T-helper 17 cell (primary cell): ENCODE results near the gene BCL11B. TPM values are rescaled to one million over a fixed set of nuclear protein-coding genes. Genes with fewer than 3 reads are reported as not detected.

ENCODE experiments used
- ATAC-seq: fragments of 150-1000 bp; cut with Tn5 transposase; 2 replicates; pipeline ENCODE4 v1.10.0; 2021; ENCODE audit warnings: mild to moderate bottlenecking, moderate library complexity
- DNase-seq, 3 donors: peaks; one replicate each; pipeline versions ENCODE4 v3.0.0 to v3.0.0-alpha.2; 2020 to 2021
- H3K9me3 ChIP-seq: one replicate; pipeline ENCODE4 v1.7.0; 2013; ENCODE audit warnings: low read length, mild to moderate bottlenecking; ENCODE audit not compliant: control insufficient read depth, poor library complexity, severe bottlenecking
- H3K27ac Mint-ChIP-seq: one replicate; pipeline ENCODE4 v1.8.0; 2022; ENCODE audit warnings: mild to moderate bottlenecking, moderate library complexity, mixed read lengths
- H3K27me3 Mint-ChIP-seq: one replicate; pipeline ENCODE4 v1.8.0; 2022; ENCODE audit warnings: mixed read lengths
- H3K36me3 Mint-ChIP-seq: one replicate; pipeline ENCODE4 v1.8.0; 2022; ENCODE audit warnings: low read depth, mixed read lengths
- H3K4me1 Mint-ChIP-seq: one replicate; pipeline ENCODE4 v1.8.0; 2022; ENCODE audit warnings: mild to moderate bottlenecking, mixed read lengths
- H3K4me3 Mint-ChIP-seq: one replicate; pipeline ENCODE4 v1.8.0; 2022; ENCODE audit warnings: mild to moderate bottlenecking, moderate library complexity, mixed read lengths
- total RNA-seq, 4 donors: library from RNA in 2 of 4; stranded (reverse) in 2 of 4; gene quantifications; one replicate each; pipeline ENCODE4 v1.2.3 and lab custom pipeline; 2022 to 2026

BCL11B gene
- total RNA-seq = 100 to 1,000 TPM; 167 to 174 TPM
- 366 to 515 reads per million in 2 donors for total RNA-seq (lab: John Stamatoyannopoulos, UW)

DNA sequence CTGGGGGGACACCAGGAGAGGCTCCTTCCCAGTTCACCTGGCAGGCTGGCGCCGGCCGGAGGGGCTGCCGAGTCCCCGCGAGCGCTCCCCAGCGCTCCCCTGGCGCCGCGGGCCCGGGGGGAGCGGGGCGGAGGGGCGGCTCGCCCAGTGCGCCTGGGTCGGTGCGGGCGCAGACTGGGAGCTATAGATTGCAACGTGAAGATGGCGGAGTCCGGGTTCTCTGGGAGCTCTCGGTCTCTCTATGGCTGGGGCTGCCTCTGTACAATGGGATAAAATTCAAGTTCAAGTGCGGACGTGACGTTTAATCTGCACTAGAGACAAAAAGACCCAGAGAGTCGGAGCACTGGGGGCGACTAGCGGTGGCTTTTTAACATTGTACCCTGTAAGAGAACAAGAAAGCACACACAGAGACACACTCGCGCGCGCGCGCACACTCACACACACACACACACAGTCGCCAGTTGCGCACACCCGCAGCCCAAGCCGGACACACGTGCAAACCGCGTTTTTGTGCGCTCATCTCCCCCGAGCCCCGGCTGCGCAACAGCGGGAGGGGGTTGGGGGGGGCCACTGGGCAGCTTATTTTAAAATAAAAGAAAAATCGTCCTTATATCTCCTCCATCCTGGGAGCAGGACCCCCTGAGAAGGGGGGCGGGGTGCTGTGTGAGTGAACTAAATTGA is at the start of gene BCL11B:
TSS of gene BCL11B (minus strand) at position 247 of the 681 bp plus-strand sequence. CDS start 979 bp downstream, outside the sequence.
- DNase-seq = peak; percentile 70 to 78 (median 76)
- Mint-ChIP-seq H3K36me3 (peaks cover 17% of the 10 kb centered on the region), H3K27me3 (no peaks in the 10 kb centered on the region), H3K4me1 (peaks cover 35% of the 10 kb centered on the region), H3K27ac (peak within 1 kb of the TSS; percentile 100), H3K4me3 (peak within 1 kb of the TSS; percentile 99)
- ATAC-seq = peak; percentile 85
- H3K9me3 ChIP-seq = no peaks in the 10 kb centered on the region

DNA sequence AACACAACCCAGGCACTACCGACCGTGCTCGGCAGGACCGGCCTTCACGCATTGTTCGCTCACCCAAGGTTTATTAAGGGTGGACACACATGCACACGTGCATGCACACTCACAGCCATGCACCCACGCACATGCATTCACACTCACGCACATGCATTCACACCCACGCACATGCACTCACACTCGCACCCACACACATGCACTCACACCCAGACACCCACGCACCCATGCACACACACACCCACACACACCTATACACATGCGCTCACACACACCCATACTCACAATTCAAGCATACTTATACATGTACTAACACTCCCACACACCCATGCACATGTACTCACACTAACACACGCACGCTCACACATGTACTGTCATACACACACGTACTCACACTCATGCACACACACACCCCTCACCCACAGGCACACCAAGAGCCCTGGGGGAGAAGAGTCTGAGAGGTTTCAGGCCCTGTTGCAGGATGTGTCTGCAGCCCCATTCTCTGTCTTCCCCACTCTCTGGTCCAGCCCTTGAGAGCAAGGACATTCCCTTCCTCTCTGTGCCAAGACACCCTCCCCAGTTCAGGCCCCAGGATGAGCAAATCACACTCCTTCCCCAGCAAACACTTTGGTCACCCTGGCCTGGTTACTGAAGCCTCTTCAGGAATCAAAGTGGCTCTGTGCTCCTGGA is 49.4 kb upstream of the BCL11B start:
- peak overlapping the region; percentile 76 for H3K27ac Mint-ChIP-seq
- no peak for DNase-seq
- H3K4me1 Mint-ChIP-seq = peaks cover 7% of the 10 kb centered on the region
- H3K9me3 ChIP-seq = no peaks in the 10 kb centered on the region
- ATAC-seq = no peak
- peaks cover 18% of the 10 kb centered on the region for H3K27me3 Mint-ChIP-seq
- H3K36me3 Mint-ChIP-seq = peaks cover 3% of the 10 kb centered on the region
- peak overlapping the region; percentile 3 for H3K4me3 Mint-ChIP-seq

DNA sequence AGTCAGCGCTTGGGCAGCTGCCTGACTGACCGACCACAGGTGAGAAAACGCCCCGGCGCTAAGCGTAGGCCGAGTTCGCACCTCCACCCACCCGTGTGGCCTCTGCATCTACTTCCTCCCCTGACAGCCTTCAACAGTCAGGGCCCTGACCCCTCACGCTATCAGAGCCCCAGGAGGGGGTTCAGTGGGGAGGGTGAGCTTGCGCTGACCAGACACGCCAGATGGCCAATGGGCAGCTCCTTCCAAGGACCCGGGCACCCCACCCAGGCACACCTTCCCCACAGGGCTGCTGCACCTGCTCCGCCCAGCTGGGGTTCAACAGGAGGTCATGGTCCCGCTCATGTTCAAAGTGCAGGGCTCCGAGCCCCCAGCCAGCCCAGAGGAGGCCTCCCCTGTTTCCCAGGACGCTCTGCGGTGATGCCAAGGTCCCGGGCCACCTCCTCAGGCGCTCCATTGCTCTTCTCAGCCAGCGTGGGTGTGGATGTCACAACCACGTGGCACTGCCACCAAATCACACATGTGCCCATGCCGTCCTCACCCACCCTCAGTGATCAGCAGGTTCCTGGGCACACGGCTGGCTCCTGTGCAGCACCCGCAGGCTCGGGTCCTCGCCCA is 48.7 kb upstream of the BCL11B start:
- Mint-ChIP-seq H3K27ac (peak overlapping the region; percentile 76), H3K27me3 (peaks cover 13% of the 10 kb centered on the region), H3K36me3 (peaks cover 3% of the 10 kb centered on the region), H3K4me3 (no peak overlapping the region), H3K4me1 (peaks cover 7% of the 10 kb centered on the region)
- H3K9me3 ChIP-seq = no peaks in the 10 kb centered on the region
- no peak for ATAC-seq
- no peak for DNase-seq

DNA sequence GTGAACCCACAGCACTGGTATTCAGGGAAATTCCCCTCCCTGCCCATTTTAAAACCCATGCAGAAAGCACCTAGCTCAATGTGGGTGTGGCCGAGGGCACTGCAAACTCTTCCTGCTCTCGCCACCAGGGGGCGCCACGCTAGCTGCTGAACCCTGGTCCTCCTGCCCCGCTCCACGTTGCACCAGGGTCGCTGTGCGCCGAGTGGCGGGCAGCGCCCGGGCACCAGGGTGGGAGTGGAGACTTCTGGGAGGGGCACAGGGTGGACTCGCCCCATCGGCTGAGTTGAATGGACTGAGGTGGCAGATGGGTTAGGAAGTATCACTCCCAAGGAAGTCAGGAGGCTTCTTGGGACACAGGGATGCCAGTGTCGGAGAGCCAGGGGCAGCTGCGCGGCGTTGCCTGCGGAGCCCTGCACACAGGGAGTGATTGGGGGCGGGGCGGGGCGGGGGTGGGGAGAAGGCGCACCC is 48.1 kb upstream of the BCL11B start:
- peaks cover 3% of the 10 kb centered on the region for H3K36me3 Mint-ChIP-seq
- peaks cover 7% of the 10 kb centered on the region for H3K4me1 Mint-ChIP-seq
- no peaks in the 10 kb centered on the region for H3K9me3 ChIP-seq
- H3K4me3 Mint-ChIP-seq = peak overlapping the region; percentile 55
- peaks cover 13% of the 10 kb centered on the region for H3K27me3 Mint-ChIP-seq
- peak; percentile 53 to 69 (median 57) for DNase-seq
- peak overlapping the region; percentile 29 for H3K27ac Mint-ChIP-seq
- peak; percentile 94 for ATAC-seq

DNA sequence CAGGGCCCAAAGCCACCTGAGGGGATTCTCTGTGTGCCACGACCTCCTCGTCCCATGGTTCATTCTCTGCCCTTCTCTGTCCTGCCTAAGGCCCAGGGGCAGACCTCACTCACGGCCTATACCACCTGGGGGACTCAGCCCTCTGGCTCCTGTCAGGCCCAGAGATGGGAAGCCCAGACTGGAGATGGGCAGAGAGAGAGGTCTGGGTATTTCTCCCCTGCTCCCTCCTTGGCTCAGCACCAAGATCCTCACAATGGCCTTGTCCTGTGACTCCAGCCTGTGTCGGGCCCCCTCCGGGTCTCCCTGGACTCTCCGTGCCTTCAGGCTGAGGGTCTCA is 46.9 kb upstream of the BCL11B start:
- H3K36me3 Mint-ChIP-seq = peaks cover 3% of the 10 kb centered on the region
- H3K4me1 Mint-ChIP-seq = peaks cover 7% of the 10 kb centered on the region
- H3K9me3 ChIP-seq = no peaks in the 10 kb centered on the region
- peak overlapping the region; percentile 29 for H3K27ac Mint-ChIP-seq
- no peak for DNase-seq
- H3K4me3 Mint-ChIP-seq = no peak overlapping the region
- no peak for ATAC-seq
- peaks cover 20% of the 10 kb centered on the region for H3K27me3 Mint-ChIP-seq

DNA sequence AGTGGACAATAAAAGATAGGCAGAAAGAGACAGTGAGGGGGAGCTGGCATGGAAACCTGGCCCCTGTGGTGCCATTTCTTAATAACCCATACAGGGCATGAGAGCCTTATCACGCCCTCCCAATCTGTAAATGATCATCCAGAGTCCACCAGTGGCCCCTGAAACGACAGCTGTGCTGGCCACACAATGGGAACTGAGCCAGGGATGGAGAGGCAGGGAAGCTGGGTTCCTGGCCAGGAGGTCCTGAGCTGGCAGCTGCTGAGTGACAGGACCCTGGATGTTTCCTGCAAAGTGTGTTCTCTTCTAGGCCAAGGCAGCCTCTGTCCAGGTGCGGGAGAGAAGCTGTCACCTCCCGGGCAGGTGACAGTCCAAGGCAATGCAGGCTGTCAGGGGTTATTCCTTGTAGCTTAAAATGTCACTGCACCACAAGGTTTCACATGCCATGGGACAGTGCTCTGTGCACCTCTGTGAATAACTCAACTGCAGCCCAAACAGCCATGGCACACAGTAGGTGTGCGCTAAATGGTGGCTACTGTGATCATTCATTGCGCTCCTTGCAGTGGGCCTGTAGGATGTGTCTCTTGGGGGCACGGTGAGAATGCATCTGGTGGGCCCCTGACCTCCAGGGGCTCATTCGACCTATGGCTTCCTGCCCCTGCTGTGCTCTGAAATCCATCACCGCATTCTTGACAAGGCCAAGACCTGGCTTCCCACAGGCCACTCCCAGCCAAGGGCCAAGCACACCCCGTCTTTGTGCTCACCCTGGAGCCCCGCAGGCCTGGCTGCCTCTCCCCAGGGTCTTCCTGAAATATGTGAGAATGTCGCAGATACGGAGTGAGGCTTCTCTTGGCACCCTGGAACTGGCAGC is 46.3 kb upstream of the BCL11B start:
- peaks cover 7% of the 10 kb centered on the region for H3K4me1 Mint-ChIP-seq
- no peak overlapping the region for H3K4me3 Mint-ChIP-seq
- H3K9me3 ChIP-seq = no peaks in the 10 kb centered on the region
- peaks cover 3% of the 10 kb centered on the region for H3K36me3 Mint-ChIP-seq
- H3K27ac Mint-ChIP-seq = no peak overlapping the region
- H3K27me3 Mint-ChIP-seq = peaks cover 24% of the 10 kb centered on the region
- DNase-seq (no peak), ATAC-seq (no peak)

DNA sequence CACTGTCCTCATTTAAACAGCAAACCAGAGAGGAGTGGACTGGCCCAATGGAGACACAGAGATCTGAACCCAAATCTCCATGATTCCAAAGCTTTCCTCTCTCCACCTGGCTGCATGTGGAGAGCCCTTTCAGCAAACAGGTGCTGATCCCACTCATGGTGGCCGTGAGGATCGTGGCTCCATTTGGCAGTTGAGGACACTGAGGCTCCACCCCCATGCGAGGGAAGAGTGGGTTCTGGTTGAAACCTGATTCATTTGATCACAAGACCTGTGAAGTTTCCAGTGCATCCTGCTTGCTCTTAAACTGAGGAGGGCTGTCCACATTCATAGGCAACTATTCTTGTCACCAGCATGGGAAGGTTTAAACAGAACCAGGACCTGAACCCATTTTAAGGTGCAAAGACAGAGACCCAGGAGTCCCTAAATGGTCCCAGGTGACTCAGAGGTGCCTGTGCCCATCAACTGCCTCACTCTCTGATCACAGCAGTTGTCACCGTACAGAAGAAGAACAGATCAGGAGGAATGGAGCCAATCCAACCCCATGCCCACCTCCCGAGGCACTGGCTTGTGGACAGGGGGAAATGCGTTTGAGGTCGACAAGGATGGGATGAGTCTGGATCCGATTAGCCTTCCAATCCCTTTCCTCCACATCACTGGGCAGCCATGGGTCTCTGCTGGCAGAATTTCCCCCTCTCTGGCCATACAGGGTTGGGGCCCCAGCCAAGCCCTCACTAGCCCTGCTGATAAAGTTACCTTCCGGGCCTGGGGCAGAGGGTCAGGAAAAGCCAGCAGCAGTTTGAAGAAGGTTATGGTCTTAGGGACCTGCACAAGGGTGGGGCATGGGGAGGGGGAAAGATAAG is 45.5 kb upstream of the BCL11B start:
- DNase-seq (no peak), ATAC-seq (no peak)
- H3K36me3 Mint-ChIP-seq = peaks cover 3% of the 10 kb centered on the region
- H3K4me1 Mint-ChIP-seq = peaks cover 7% of the 10 kb centered on the region
- no peak overlapping the region for H3K4me3 Mint-ChIP-seq
- peaks cover 24% of the 10 kb centered on the region for H3K27me3 Mint-ChIP-seq
- no peaks in the 10 kb centered on the region for H3K9me3 ChIP-seq
- no peak overlapping the region for H3K27ac Mint-ChIP-seq

DNA sequence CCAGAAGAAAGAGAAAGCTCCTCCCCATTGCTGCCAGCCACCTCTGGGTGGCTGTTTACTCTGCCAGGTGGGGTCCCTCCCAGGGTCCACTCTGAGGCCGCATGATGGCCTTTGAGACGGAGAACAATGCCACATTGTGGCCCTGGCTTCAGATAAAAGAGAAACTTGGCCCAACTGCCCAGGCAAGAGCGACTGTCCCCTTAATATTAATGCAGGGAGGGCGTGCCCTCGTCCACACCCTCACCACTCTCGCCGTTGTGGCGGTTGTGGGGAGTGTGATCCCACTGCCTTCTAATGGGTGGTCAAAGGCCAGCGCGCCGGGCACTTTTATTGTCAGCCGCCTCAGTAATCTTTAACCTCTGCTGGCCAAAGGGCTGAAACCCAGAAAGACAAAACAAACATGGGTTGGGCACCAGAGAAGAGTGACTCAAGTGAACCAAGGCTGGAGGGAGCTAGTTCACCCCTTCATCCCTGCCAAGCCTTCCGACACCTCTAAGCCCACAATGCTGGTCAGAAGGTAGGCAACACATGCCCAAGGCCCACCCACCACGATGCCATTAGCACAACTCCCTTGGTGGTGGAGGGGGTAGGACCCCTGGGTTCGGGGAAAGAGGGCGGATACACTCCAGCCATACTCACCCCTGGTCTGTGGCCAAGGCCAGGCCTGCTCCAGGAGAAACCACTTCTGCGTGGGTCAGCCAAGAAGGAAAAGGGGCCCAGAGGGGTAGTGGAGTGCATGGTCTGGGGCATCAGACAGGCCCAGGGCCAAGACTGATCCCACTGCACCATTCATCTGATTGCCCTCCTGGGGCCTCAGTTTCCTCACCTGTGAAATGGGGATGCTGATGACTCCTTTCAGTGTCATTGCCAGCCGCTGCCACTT is 44.5 kb upstream of the BCL11B start:
- ATAC-seq = no peak
- Mint-ChIP-seq H3K4me1 (peaks cover 5% of the 10 kb centered on the region), H3K4me3 (no peak overlapping the region), H3K27ac (no peak overlapping the region), H3K36me3 (peaks cover 3% of the 10 kb centered on the region), H3K27me3 (peaks cover 18% of the 10 kb centered on the region)
- no peak for DNase-seq
- H3K9me3 ChIP-seq = no peaks in the 10 kb centered on the region

DNA sequence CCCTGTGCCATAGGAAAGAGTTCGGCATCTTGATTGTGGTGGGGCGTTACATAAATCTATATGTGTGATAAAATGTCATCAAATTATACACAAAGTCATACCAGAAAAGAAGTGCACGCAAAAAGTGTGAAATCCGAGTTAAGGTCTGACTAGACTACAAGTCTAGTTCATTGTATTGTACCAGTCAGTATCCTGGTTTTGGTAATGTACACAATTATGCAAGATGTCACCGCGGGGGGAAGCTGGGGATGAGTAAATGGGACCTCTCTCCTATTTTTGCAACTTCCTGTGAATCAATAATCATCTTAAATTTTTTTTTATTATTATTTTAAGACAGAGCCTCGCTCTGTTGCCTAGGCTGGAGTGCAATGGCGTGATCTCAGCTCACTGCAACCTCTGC is 43.2 kb upstream of the BCL11B start:
- no peaks in the 10 kb centered on the region for H3K9me3 ChIP-seq
- H3K36me3 Mint-ChIP-seq = no peaks in the 10 kb centered on the region
- no peak overlapping the region for H3K27ac Mint-ChIP-seq
- ATAC-seq (no peak), DNase-seq (no peak)
- H3K27me3 Mint-ChIP-seq = peaks cover 15% of the 10 kb centered on the region
- H3K4me3 Mint-ChIP-seq = no peak overlapping the region
- peaks cover 2% of the 10 kb centered on the region for H3K4me1 Mint-ChIP-seq

DNA sequence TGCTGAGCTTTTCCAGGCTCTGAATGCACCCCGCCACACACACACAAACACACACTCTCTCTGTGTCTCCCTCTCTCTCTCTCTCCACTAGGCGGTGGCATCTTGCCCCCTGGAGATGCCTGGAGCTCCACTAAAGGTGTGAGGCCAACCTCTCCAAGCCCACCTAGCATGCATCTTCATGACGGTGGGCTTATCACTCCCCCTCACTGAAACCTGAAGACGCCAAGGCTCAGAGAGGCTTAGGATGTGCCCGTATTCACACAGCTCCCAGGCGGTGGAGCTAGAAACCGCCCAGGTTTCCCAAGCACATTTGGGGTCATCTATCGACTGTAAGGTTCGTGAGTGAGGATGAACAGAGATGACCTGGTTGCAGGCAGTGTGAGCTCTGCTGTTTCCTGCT is 42.6 kb upstream of the BCL11B start:
- Mint-ChIP-seq H3K27ac (no peak overlapping the region), H3K27me3 (peaks cover 15% of the 10 kb centered on the region), H3K4me1 (no peaks in the 10 kb centered on the region), H3K36me3 (no peaks in the 10 kb centered on the region), H3K4me3 (no peak overlapping the region)
- DNase-seq (no peak), ATAC-seq (no peak)
- H3K9me3 ChIP-seq = no peaks in the 10 kb centered on the region

DNA sequence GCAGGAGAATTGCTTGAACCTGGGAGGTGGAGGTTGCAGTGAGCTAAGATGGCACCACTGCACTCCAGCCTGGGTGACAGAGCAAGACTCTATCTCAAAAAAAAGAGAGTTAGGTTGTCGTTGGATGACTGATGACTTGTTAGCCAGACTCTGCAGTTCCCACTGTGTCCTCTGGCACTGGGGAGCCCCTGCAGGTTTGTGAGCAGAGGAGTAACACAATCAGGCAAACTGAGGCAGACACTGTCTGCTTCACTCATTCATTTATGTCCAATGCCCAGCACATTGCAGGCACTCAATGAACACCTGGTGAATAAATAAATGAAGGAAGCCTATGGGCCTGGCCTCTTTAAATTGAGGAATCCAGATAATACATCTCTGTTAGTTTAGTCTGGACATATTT is 41.2 kb upstream of the BCL11B start:
- ATAC-seq (no peak), DNase-seq (no peak)
- Mint-ChIP-seq H3K27me3 (peaks cover 11% of the 10 kb centered on the region), H3K36me3 (no peaks in the 10 kb centered on the region), H3K4me3 (no peak overlapping the region), H3K4me1 (no peaks in the 10 kb centered on the region), H3K27ac (no peak overlapping the region)
- no peaks in the 10 kb centered on the region for H3K9me3 ChIP-seq
